Prostate gland (tissue), 2 donors: Measurements from ENCODE around the gene ATP6V1B1. TPM values are rescaled to one million over a fixed set of nuclear protein-coding genes. Genes with fewer than 3 reads are reported as not detected.

Experiments
- DNase-seq: peaks from one replicate; pipeline ENCODE4 v3.0.0-alpha.2; 2019; ENCODE audit warnings: low spot score
- H3K27ac ChIP-seq, 2 donors: fragments of 200-600 bp; sonication (generic); 2 replicates each; pipeline ENCODE4 v1.5.1; 2017 to 2019
- H3K27me3 ChIP-seq: fragments of 200-600 bp; sonication (generic); replicated peaks from 2 replicates; pipeline ENCODE4 v1.5.1; 2019; ENCODE audit not compliant: insufficient read depth
- H3K36me3 ChIP-seq, 2 donors: fragments of 200-600 bp; sonication (generic); 1 replicate in 1 of 2; 2 replicates in 1 of 2; pipeline versions ENCODE4 v1.5.1 to v1.8.1; 2017 to 2019
- H3K4me1 ChIP-seq: fragments of 200-600 bp; sonication (generic); replicated peaks from 2 replicates; pipeline ENCODE4 v1.5.1; 2019
- H3K4me3 ChIP-seq, 2 donors: fragments of 200-600 bp; sonication (generic); 2 replicates each; pipeline ENCODE4 v1.5.1; 2017 to 2019
- H3K9me3 ChIP-seq: fragments of 200-600 bp; sonication (generic); 2 replicates; pipeline ENCODE4 v1.5.1; 2017
- CTCF ChIP-seq, 4 experiments: fragments of 200-600 bp in 2 of 4; fragments of 450-650 bp in 2 of 4; sonication (generic) in 2 of 4; IDR thresholded peaks; 1 replicate in 3 of 4; 2 replicates in 1 of 4; pipeline ENCODE4 v1.5.1; 2016 to 2019; ENCODE audit warnings: antibody characterized with exemption in 4 of 4, mild to moderate bottlenecking in 2 of 4, moderate library complexity in 2 of 4
- POLR2A ChIP-seq: fragments of 450-650 bp; IDR thresholded peaks from one replicate; pipeline ENCODE4 v1.6.1; 2016; ENCODE audit warnings: antibody characterized with exemption, mild to moderate bottlenecking
- POLR2AphosphoS5 ChIP-seq: sonication (generic); formaldehyde crosslinking; IDR thresholded peaks from one replicate; pipeline ENCODE4 v1.6.1; 2017; ENCODE audit warnings: antibody characterized with exemption
- WGBS: methylation state at CpG from one replicate; pipeline ENCODE4 v1.1.5; 2018; 5-methylcytosine and 5-hydroxymethylcytosine counted together
- intact Hi-C: fragments of 100-400 bp; cut with DNase I; formaldehyde crosslinking; loops from one replicate; pipeline ENCODE4 v1.14.2; 2022
- total RNA-seq, 2 donors: library from RNA; depleted of rRNA; stranded (reverse); fragments of >200 nt; gene quantifications; one replicate each; pipeline ENCODE4 v1.1.0, GENCODE V29; 2016

ATP6V1B1 gene
- total RNA-seq, result 1 to 10 TPM in 1 of 2 donors, not detected in 1; 1.2 TPM

- H3K27me3 ChIP-seq, result peaks cover 4% of the 10 kb centered on the region
- no peak for DNase-seq
- H3K4me3 ChIP-seq, result no peak within 1 kb of the TSS
Measured at GRCh38 chr2:70935468-70936164, at the start of gene ATP6V1B1. ATP6V1B1 (plus strand) TSS chr2:70935900; CDS start chr2:70935955, 55 bp downstream.

GRCh38 chr2:70886541-70886987, 49.1 kb upstream of the ATP6V1B1 start:
- DNase-seq, result no peak
- H3K4me3 ChIP-seq, result no peak overlapping the region
- WGBS, result 15% methylated on average over 10 of the region's 10 CpGs
- H3K4me1 ChIP-seq, result no peaks in the 10 kb centered on the region
- no peaks in the 10 kb centered on the region for H3K36me3 ChIP-seq
- peaks cover 57% of the 10 kb centered on the region for H3K27me3 ChIP-seq
- H3K27ac ChIP-seq, result no peak overlapping the region
- TF ChIP-seq POLR2AphosphoS5 (no peak), CTCF (IDR thresholded peaks at IDR 0.05) (no peak), POLR2A (no peak)
- intact Hi-C loops, result no loop called here
- no peaks in the 10 kb centered on the region for H3K9me3 ChIP-seq

More at GRCh38 chr2:70935468-70936164, at the start of gene ATP6V1B1:
- Histone ChIP-seq H3K9me3 (no peaks in the 10 kb centered on the region), H3K36me3 (no peaks in the 10 kb centered on the region), H3K27ac (no peak within 1 kb of the TSS), H3K4me1 (no peaks in the 10 kb centered on the region)
- intact Hi-C loops, result no loop called here
- WGBS, result 45% methylated on average over 14 of the region's 14 CpGs
- TF ChIP-seq CTCF (IDR thresholded peaks at IDR 0.05) (no peak), POLR2A (no peak), POLR2AphosphoS5 (no peak)

- no peaks in the 10 kb centered on the region for H3K9me3 ChIP-seq
- no peaks in the 10 kb centered on the region for H3K4me1 ChIP-seq
- intact Hi-C loops, result no loop called here
- no peak for DNase-seq
- no peak overlapping the region for H3K27ac ChIP-seq
- H3K36me3 ChIP-seq, result no peaks in the 10 kb centered on the region
- H3K4me3 ChIP-seq, result peak overlapping the region; percentile 4 to 24
- 8% methylated on average over 8 of the region's 8 CpGs for WGBS
- TF ChIP-seq POLR2AphosphoS5 (no peak), POLR2A (no peak), CTCF (IDR thresholded peaks at IDR 0.05) (no peak)
- H3K27me3 ChIP-seq, result peaks cover 63% of the 10 kb centered on the region
Measured at GRCh38 chr2:70887208-70887549, 48.5 kb upstream of the ATP6V1B1 start.

GRCh38 chr2:70887550-70888246, 48.0 kb upstream of the ATP6V1B1 start:
- WGBS, result 5% methylated on average over 58 of the region's 58 CpGs
- Histone ChIP-seq H3K27ac (no peak overlapping the region), H3K36me3 (no peaks in the 10 kb centered on the region), H3K9me3 (no peaks in the 10 kb centered on the region), H3K27me3 (peaks cover 63% of the 10 kb centered on the region), H3K4me1 (no peaks in the 10 kb centered on the region), H3K4me3 (peak overlapping the region; percentile 4 to 24)
- TF ChIP-seq POLR2A, result no peak
- no peak for TF ChIP-seq POLR2AphosphoS5
- TF ChIP-seq CTCF (IDR thresholded peaks at IDR 0.05), result no peak
- no peak for DNase-seq
- intact Hi-C loops, result no loop called here
